IMR-90 (cell line): ENCODE results near the gene URB2. TPM values are rescaled to one million over a fixed set of nuclear protein-coding genes. Genes with fewer than 3 reads are reported as not detected.

Source experiments
- ATAC-seq: fragments of 200-7000 bp; cut with Tn5 transposase; 2 replicates; pipeline ENCODE4 v1.9.1; 2020; ENCODE audit warnings: low read depth, mild to moderate bottlenecking, moderate library complexity
- BruUV-seq: library from RNA; stranded (reverse); fragments of 400-500 nt; replicated peaks from 2 replicates; lab custom pipeline; 2021; lab: Mats Ljungman, UMichigan
- CTCF ChIA-PET: fragments of 300-600 bp; formaldehyde crosslinking; extraction: SDS; loops from one replicate; lab custom pipeline; 2021; ENCODE audit warnings: antibody characterized with exemption; lab: Yijun Ruan, JAX
- POLR2A ChIA-PET: fragments of 300-600 bp; sonication (Branson Sonifier 250); formaldehyde crosslinking; loops from one replicate; lab custom pipeline; 2022; ENCODE audit warnings: antibody characterized with exemption; ENCODE audit not compliant: unreplicated experiment; lab: Charles Lee
- DNase-seq: peaks from one replicate; pipeline ENCODE4 v3.0.0; 2013
- H2AFZ ChIP-seq: replicated peaks from 2 replicates; pipeline ENCODE3; 2013; ENCODE audit warnings: low read length, mild to moderate bottlenecking; ENCODE audit not compliant: poor library complexity
- H2AK5ac ChIP-seq: 2 replicates; pipeline ENCODE4 v1.6.1; 2013; ENCODE audit warnings: low read depth, low read length, inconsistent platforms
- H2AK9ac ChIP-seq: replicated peaks from 2 replicates; pipeline ENCODE3; 2013; ENCODE audit warnings: mild to moderate bottlenecking, low read depth, low read length, moderate library complexity; ENCODE audit not compliant: poor library complexity
- H2BK120ac ChIP-seq: 2 replicates; pipeline ENCODE4 v1.6.1; 2013; ENCODE audit warnings: low read depth, low read length, inconsistent platforms
- H2BK15ac ChIP-seq: 3 replicates; pipeline ENCODE4 v1.6.1; 2013; ENCODE audit warnings: low read depth, low read length, inconsistent platforms
- H2BK20ac ChIP-seq: 2 replicates; pipeline ENCODE4 v1.6.1; 2013; ENCODE audit warnings: low read depth, mild to moderate bottlenecking, inconsistent platforms, low read length, moderate library complexity
- H2BK5ac ChIP-seq: 2 replicates; pipeline ENCODE4 v1.6.1; 2013; ENCODE audit warnings: mild to moderate bottlenecking, low read depth, low read length, inconsistent platforms; ENCODE audit not compliant: poor library complexity, severe bottlenecking
- H3K14ac ChIP-seq: replicated peaks from 2 replicates; pipeline ENCODE4 v1.6.1; 2013; ENCODE audit warnings: low read depth, low read length, inconsistent platforms
- H3K18ac ChIP-seq: 2 replicates; pipeline ENCODE4 v1.6.1; 2013; ENCODE audit warnings: low read depth, low read length, control low read depth
- H3K23ac ChIP-seq: 2 replicates; pipeline ENCODE4 v1.6.1; 2013; ENCODE audit warnings: low read depth, low read length, inconsistent platforms
- H3K27ac ChIP-seq: 2 replicates; pipeline ENCODE4 v1.5.1; 2013; ENCODE audit warnings: mild to moderate bottlenecking, control low read depth, low read length; ENCODE audit not compliant: insufficient read depth
- H3K27me3 ChIP-seq: 2 replicates; pipeline ENCODE4 v1.6.1; 2013; ENCODE audit warnings: low read length; ENCODE audit not compliant: control insufficient read depth, insufficient read depth
- H3K36me3 ChIP-seq: 2 replicates; pipeline ENCODE4 v1.6.1; 2013; ENCODE audit warnings: low read length, mixed read lengths; ENCODE audit not compliant: control insufficient read depth, insufficient read depth
- H3K4ac ChIP-seq: 2 replicates; pipeline ENCODE4 v1.6.1; 2013; ENCODE audit warnings: low read depth, low read length, inconsistent platforms
- H3K4me1 ChIP-seq: 2 replicates; pipeline ENCODE4 v1.6.1; 2013; ENCODE audit warnings: low read length, mixed read lengths; ENCODE audit not compliant: control insufficient read depth, insufficient read depth
- H3K4me2 ChIP-seq: 2 replicates; pipeline ENCODE4 v1.6.1; 2013; ENCODE audit warnings: low read depth, mild to moderate bottlenecking, control low read depth, low read length, moderate library complexity
- H3K4me3 ChIP-seq: 2 replicates; pipeline ENCODE4 v1.5.1; 2013; ENCODE audit warnings: low read depth, mild to moderate bottlenecking, control low read depth, low read length, moderate library complexity; ENCODE audit not compliant: insufficient read depth
- H3K56ac ChIP-seq: 2 replicates; pipeline ENCODE4 v1.6.1; 2013; ENCODE audit warnings: low read length, inconsistent platforms; ENCODE audit not compliant: insufficient read depth; ENCODE audit errors: extremely low read depth
- H3K79me1 ChIP-seq, 2 experiments: 2 replicates each; pipeline ENCODE4 v1.6.1; 2013; ENCODE audit warnings: low read length in 2 of 2, inconsistent platforms in 1 of 2, low read depth in 1 of 2
- H3K9ac ChIP-seq: 2 replicates; pipeline ENCODE4 v1.6.1; 2013; ENCODE audit warnings: low read depth, low read length, control low read depth
- H3K9me1 ChIP-seq: 2 replicates; pipeline ENCODE4 v1.6.1; 2013; ENCODE audit warnings: low read length, inconsistent platforms; ENCODE audit not compliant: insufficient read depth
- H3K9me3 ChIP-seq: 2 replicates; pipeline ENCODE4 v1.6.1; 2013; ENCODE audit warnings: low read length; ENCODE audit not compliant: control insufficient read depth, insufficient read depth
- H4K20me1 ChIP-seq: 2 replicates; pipeline ENCODE4 v1.6.1; 2013; ENCODE audit warnings: low read length, inconsistent platforms; ENCODE audit not compliant: insufficient read depth
- H4K5ac ChIP-seq: 2 replicates; pipeline ENCODE4 v1.6.1; 2013; ENCODE audit warnings: mild to moderate bottlenecking, low read depth, low read length, control low read depth
- H4K8ac ChIP-seq, 2 experiments: 2 replicates each; pipeline ENCODE4 v1.6.1; 2013; ENCODE audit warnings: low read depth in 2 of 2, low read length in 2 of 2, control low read depth in 1 of 2, inconsistent platforms in 1 of 2
- H4K91ac ChIP-seq: 2 replicates; pipeline ENCODE4 v1.6.1; 2013; ENCODE audit warnings: low read depth, low read length, inconsistent platforms; ENCODE audit not compliant: insufficient read depth
- FOS ChIP-seq: fragments of 150-350 bp; IDR thresholded peaks from 2 replicates; pipeline ENCODE4 v1.6.1; 2016; ENCODE audit warnings: low read depth, low read length
- NFE2L2 ChIP-seq: fragments of 150-350 bp; IDR thresholded peaks from 2 replicates; pipeline ENCODE4 v1.6.1; 2016; ENCODE audit warnings: low read depth, mild to moderate bottlenecking, low read length
- RAD21 ChIP-seq: IDR thresholded peaks from 2 replicates; pipeline ENCODE4 v1.6.1; 2012; ENCODE audit warnings: low read length, improper control_type of control experiment
- SMC3 ChIP-seq: fragments of 150-350 bp; IDR thresholded peaks from 2 replicates; pipeline ENCODE4 v1.6.1; 2016; ENCODE audit warnings: low read depth, mild to moderate bottlenecking, antibody characterized with exemption, low read length, moderate library complexity
- WGBS, 2 experiments: methylation state at CpG; one replicate each; pipeline versions ENCODE4 v1.1.5 to v1.1.7; 2013; ENCODE audit warnings: missing lambda C conversion rate in 2 of 2; ENCODE audit not compliant: insufficient read length in 1 of 2; ENCODE audit errors: extremely low coverage in 2 of 2; 5-methylcytosine and 5-hydroxymethylcytosine counted together
- dilution Hi-C: fragments of 300-500 bp; cut with HindIII; formaldehyde crosslinking; loops from one replicate; pipeline ENCODE4 v1.14.3; 2018; ENCODE audit warnings: low sequenced_read_pairs; ENCODE audit not compliant: unreplicated experiment
- in situ Hi-C: fragments of 300-500 bp; cut with MboI; formaldehyde crosslinking; loops from 3 replicates; pipeline ENCODE4 v1.14.3; 2019; ENCODE audit warnings: low sequenced_read_pairs, inconsistent platforms, mixed read lengths
- intact Hi-C: fragments of 100-400 bp; cut with micrococcal nuclease; formaldehyde crosslinking; loops from 2 replicates; pipeline ENCODE4 v1.10.0; 2022
- polyA plus RNA-seq, 3 experiments: library from polyadenylated mRNA; depleted of rRNA; stranded (reverse); fragments of >200 nt; gene quantifications; 2 replicates each; pipeline ENCODE4 v1.2.3, GENCODE V29; 2012; ENCODE audit warnings: low replicate concordance in 1 of 3
- total RNA-seq: library from RNA; depleted of rRNA; stranded (reverse); fragments of >200 nt; gene quantifications from 2 replicates; pipeline ENCODE4 v1.2.3, GENCODE V29; 2012

URB2 gene
- total and polyA plus RNA-seq, 2 of the 4 experiments (the other 2 are of a cell fraction) = 5.9 to 15.4 TPM

DNA sequence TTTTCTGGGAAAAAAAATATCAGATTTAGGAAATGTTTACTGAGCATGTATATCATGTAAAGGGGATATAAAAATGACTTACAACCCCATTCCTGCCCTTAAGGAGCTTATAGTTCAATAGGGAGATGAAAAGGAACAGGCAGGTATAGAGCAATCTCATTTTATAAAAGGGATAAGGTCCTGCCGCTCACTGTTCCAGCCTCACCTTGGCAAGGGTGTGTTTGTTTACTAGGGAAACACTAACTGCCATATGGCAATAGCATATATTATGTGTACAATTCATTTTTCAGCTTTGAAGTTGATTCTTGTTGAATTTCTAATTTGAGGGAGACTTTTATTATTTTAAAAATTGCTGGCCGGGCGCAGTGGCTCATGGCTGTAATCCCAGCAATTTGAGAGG is 25.5 kb downstream of the URB2 start:
- H4K8ac ChIP-seq = no peak overlapping the region
- DNase-seq (no peak), ATAC-seq (no peak)
- H2AFZ ChIP-seq = no peak overlapping the region
- intact Hi-C loops = no loop called here
- H3K4me2 ChIP-seq = no peak overlapping the region
- H3K27me3 ChIP-seq = no peaks in the 10 kb centered on the region
- no peak overlapping the region for H3K14ac ChIP-seq
- no peak overlapping the region for H3K4me3 ChIP-seq
- no peak overlapping the region for H3K9ac ChIP-seq
- H2AK5ac ChIP-seq = no peak overlapping the region
- in situ Hi-C loops = no loop called here
- H2BK5ac ChIP-seq = no peak overlapping the region
- no peak overlapping the region for H3K56ac ChIP-seq
- H3K23ac ChIP-seq = no peak overlapping the region
- POLR2A ChIA-PET = no interaction called here
- no peak overlapping the region for H3K18ac ChIP-seq
- H3K4me1 ChIP-seq = no peaks in the 10 kb centered on the region
- no TSS peak for BruUV-seq
- no peak overlapping the region for H2AK9ac ChIP-seq
- H2BK15ac ChIP-seq = no peak overlapping the region
- no peak overlapping the region for H4K5ac ChIP-seq
- WGBS, 2 experiments = no CpG with 5 or more reads among the region's 3 CpGs
- no peak overlapping the region for H4K91ac ChIP-seq
- CTCF ChIA-PET = no interaction called here
- H3K9me1 ChIP-seq = peaks cover 4% of the 10 kb centered on the region; the same call in 1 of the 2 replicates
- H3K9me3 ChIP-seq = no peaks in the 10 kb centered on the region
- no peak overlapping the region for H3K4ac ChIP-seq
- H2BK20ac ChIP-seq = no peak overlapping the region
- no peak overlapping the region for H3K27ac ChIP-seq
- H3K79me1 ChIP-seq = peaks cover 0 to 4% of the 10 kb centered on the region in 2 experiments; a peak in 1 of 4 replicates
- dilution Hi-C loops = no loop called here
- peaks cover 40% of the 10 kb centered on the region for H3K36me3 ChIP-seq
- H2BK120ac ChIP-seq = no peak overlapping the region
- TF ChIP-seq NFE2L2 (no peak), SMC3 (no peak), FOS (no peak), RAD21 (no peak)
- no peaks in the 10 kb centered on the region for H4K20me1 ChIP-seq
